Naive thymus-derived CD4-positive, alpha-beta T cell (primary cell): ENCODE data around the gene ELAVL4. TPM values are rescaled to one million over a fixed set of nuclear protein-coding genes. Genes with fewer than 3 reads are reported as not detected.

Source experiments
- ATAC-seq: fragments of 150-1000 bp; cut with Tn5 transposase; 2 replicates; pipeline ENCODE4 v1.10.0; 2021; ENCODE audit warnings: mild to moderate bottlenecking, moderate library complexity
- CTCF ChIA-PET: fragments of 350-600 bp; sonication (Branson Sonifier 250); formaldehyde crosslinking; loops from one replicate; lab custom pipeline; 2021; ENCODE audit warnings: antibody characterized with exemption; lab: Charles Lee
- POLR2A ChIA-PET: fragments of 350-600 bp; sonication (Branson Sonifier 250); formaldehyde crosslinking; loops from one replicate; lab custom pipeline; 2021; ENCODE audit warnings: antibody characterized with exemption, inconsistent platforms; lab: Charles Lee
- DNase-seq, 9 donors: peaks; one replicate each; pipeline versions ENCODE4 v3.0.0 to v3.0.0-alpha.2; 2020 to 2022; ENCODE audit warnings: mixed read lengths in 1 of 9
- H3K27ac ChIP-seq: one replicate; pipeline ENCODE4 v1.7.0; 2013; ENCODE audit warnings: mild to moderate bottlenecking, low read depth, low read length, moderate library complexity
- H3K27me3 ChIP-seq, 2 donors: one replicate each; pipeline ENCODE4 v1.7.0; 2013; ENCODE audit warnings: low read length in 2 of 2, mild to moderate bottlenecking in 2 of 2, moderate library complexity in 2 of 2; ENCODE audit not compliant: control insufficient read depth in 2 of 2, insufficient read depth in 2 of 2
- H3K36me3 ChIP-seq, 3 experiments: 1 replicate in 2 of 3; 2 replicates in 1 of 3; pipeline ENCODE4 v1.7.0; 2013; ENCODE audit warnings: low read length in 3 of 3, mild to moderate bottlenecking in 3 of 3, moderate library complexity in 1 of 3; ENCODE audit not compliant: insufficient read depth in 3 of 3, control insufficient read depth in 2 of 3
- H3K4me1 ChIP-seq, 2 donors: one replicate each; pipeline ENCODE4 v1.7.0; 2013; ENCODE audit warnings: low read length in 2 of 2, mild to moderate bottlenecking in 2 of 2, moderate library complexity in 1 of 2; ENCODE audit not compliant: control insufficient read depth in 2 of 2, insufficient read depth in 2 of 2
- H3K4me3 ChIP-seq: 2 replicates; pipeline ENCODE4 v1.7.0; 2013; ENCODE audit warnings: mild to moderate bottlenecking, low read length
- H3K9me3 ChIP-seq, 3 experiments: 1 replicate in 2 of 3; 2 replicates in 1 of 3; pipeline ENCODE4 v1.7.0; 2013; ENCODE audit warnings: low read length in 3 of 3; ENCODE audit not compliant: control insufficient read depth in 2 of 3
- H3K27ac Mint-ChIP-seq, 9 donors: one replicate each; pipeline ENCODE4 v1.8.0; 2020 to 2022; ENCODE audit warnings: mixed read lengths in 9 of 9, mild to moderate bottlenecking in 8 of 9, moderate library complexity in 5 of 9, inconsistent platforms in 2 of 9
- H3K27me3 Mint-ChIP-seq, 5 donors: one replicate each; pipeline ENCODE4 v1.8.0; 2021 to 2022; ENCODE audit warnings: mixed read lengths in 5 of 5, mild to moderate bottlenecking in 1 of 5
- H3K36me3 Mint-ChIP-seq, 5 donors: one replicate each; pipeline ENCODE4 v1.8.0; 2020 to 2022; ENCODE audit warnings: mixed read lengths in 5 of 5, mild to moderate bottlenecking in 3 of 5, inconsistent platforms in 1 of 5
- H3K4me1 Mint-ChIP-seq, 7 donors: one replicate each; pipeline ENCODE4 v1.8.0; 2020 to 2022; ENCODE audit warnings: mixed read lengths in 7 of 7, mild to moderate bottlenecking in 3 of 7, inconsistent platforms in 1 of 7
- H3K4me3 Mint-ChIP-seq, 10 donors: one replicate each; pipeline ENCODE4 v1.8.0; 2020 to 2022; ENCODE audit warnings: mild to moderate bottlenecking in 10 of 10, mixed read lengths in 10 of 10, moderate library complexity in 6 of 10, inconsistent platforms in 2 of 10
- H3K9me3 Mint-ChIP-seq, 11 donors: one replicate each; pipeline ENCODE4 v1.8.0; 2020 to 2022; ENCODE audit warnings: mixed read lengths in 11 of 11, mild to moderate bottlenecking in 4 of 11, inconsistent platforms in 1 of 11, moderate library complexity in 1 of 11
- intact Hi-C, 2 donors: fragments of 100-400 bp; cut with micrococcal nuclease; formaldehyde crosslinking; loops; one replicate each; pipeline ENCODE4 v1.15.1; 2023
- polyA plus RNA-seq, 2 donors: library from polyadenylated mRNA; unstranded; fragments of 300-500 nt; fragmentation: Illumina TruSeq; gene quantifications; one replicate each; pipeline ENCODE4 v1.2.3, GENCODE V29; 2021
- total RNA-seq, 6 experiments: library from RNA in 5 of 6; stranded (reverse) in 5 of 6; gene quantifications; 1 replicate in 5 of 6; 2 replicates in 1 of 6; pipeline ENCODE4 v1.2.3 and lab custom pipeline; 2021 to 2026

Gene ELAVL4
- total and polyA plus RNA-seq, 7 experiments from 2014 or later = 0.76 TPM; not detected in 6

DNA sequence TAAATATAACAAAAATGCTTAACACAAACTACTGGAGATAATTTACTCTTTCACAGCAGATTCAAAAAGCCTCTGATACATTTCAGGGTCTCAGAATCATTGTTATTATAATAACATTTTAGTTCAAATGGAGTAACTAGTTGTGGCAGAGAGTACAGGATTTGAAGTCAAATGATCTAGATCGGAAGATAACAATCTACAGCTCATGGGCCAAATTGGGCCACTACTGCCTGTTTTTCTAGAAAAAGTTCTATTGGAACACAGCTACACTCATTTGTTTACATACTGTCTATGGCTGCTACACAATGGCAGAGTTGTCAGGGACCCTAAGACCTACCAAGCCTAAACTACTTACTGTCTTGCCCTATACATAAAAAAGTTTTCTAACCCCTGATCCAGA is 63.6 kb downstream of the ELAVL4 start:
- intact Hi-C loops = no loop called here
- peaks cover 0 to 20% (median 10%) of the 10 kb centered on the region in 5 donors for H3K27me3 Mint-ChIP-seq
- H3K9me3 Mint-ChIP-seq = peaks cover 0 to 3% (median 0%) of the 10 kb centered on the region in 11 donors
- H3K9me3 ChIP-seq = no peaks in the 10 kb centered on the region
- H3K27ac ChIP-seq = no peak overlapping the region
- no peaks in the 10 kb centered on the region for H3K4me1 Mint-ChIP-seq
- H3K27ac Mint-ChIP-seq = no peak overlapping the region
- no peaks in the 10 kb centered on the region for H3K36me3 ChIP-seq
- H3K4me1 ChIP-seq = no peaks in the 10 kb centered on the region
- peaks cover 0 to 4% of the 10 kb centered on the region in 2 donors for H3K27me3 ChIP-seq
- DNase-seq (no peak), ATAC-seq (no peak)
- no peaks in the 10 kb centered on the region for H3K36me3 Mint-ChIP-seq
- no peak overlapping the region for H3K4me3 ChIP-seq
- ChIA-PET POLR2A (no interaction called here), CTCF (no interaction called here)
- H3K4me3 Mint-ChIP-seq = no peak overlapping the region

DNA sequence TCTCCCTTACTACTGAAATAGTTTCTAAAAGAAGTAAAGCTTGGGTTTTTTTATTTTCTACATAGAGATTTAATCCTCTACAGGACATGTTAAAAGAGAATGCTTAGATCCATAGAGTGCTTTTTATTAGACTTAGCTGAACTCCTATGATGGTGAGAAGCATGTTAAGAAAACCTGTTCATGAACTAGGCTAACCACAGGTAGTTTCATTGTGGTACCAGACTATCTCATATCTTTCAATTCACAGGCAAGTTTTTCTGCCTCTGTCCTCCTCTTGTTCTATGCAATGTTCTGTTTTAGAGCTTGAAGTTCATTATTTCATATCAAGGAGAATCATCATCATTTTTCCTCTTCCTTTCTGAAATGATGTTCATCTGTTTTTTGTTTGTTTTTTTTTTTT is 65.4 kb downstream of the ELAVL4 start:
- peaks cover 0 to 22% (median 10%) of the 10 kb centered on the region in 5 donors for H3K27me3 Mint-ChIP-seq
- ATAC-seq = no peak
- CTCF ChIA-PET = no interaction called here

DNA sequence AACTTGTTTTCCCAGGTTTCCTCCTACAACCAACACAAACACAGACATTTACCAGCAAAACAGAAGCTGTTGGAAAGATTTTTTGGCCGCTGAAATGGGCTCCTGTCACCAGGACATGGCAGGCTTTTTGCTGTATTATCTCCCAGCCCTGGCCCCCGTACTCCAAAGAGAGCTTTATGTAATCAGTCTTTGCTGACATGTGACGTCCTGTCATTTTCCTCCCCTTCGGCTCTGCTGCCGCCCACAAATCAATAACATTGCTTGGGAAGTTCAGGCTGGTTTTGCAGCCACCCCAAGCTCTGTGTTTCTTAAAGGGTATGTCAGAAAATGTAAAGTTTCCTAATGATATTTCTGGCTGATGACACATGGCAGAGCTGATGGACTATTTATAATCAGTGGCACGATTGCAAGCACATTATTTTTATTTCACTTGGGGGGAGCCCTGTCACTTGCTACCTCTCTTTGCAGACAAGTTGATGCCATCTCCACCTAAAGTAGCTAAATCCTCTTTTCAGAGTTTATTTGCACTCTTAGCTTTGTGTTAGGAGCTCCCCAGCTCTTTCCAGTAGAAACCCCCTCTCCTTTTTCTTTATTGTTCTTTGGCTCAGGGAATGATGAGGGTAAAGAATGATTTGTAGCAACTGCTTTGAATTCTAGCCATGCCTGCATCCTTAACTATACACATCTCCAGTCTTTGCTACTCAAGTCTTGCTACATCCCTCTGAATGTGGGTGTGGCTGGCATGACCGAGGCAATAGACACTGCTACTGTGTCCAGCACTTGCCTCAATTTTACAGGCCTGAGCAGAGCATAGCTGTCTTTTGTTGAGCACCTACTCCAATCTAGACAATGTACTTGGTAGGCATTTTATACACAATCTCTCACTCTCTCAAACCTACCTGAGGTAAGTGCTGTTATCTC is 67.3 kb downstream of the ELAVL4 start:
- Histone ChIP-seq H3K27ac (no peak overlapping the region), H3K9me3 (no peaks in the 10 kb centered on the region), H3K4me1 (no peaks in the 10 kb centered on the region), H3K27me3 (peaks cover 0 to 4% of the 10 kb centered on the region in 2 donors), H3K4me3 (no peak overlapping the region), H3K36me3 (no peaks in the 10 kb centered on the region)
- intact Hi-C loops = no loop called here
- ChIA-PET CTCF (no interaction called here), POLR2A (no interaction called here)
- DNase-seq (no peak), ATAC-seq (no peak)
- H3K4me1 Mint-ChIP-seq = no peaks in the 10 kb centered on the region
- H3K4me3 Mint-ChIP-seq = no peak overlapping the region
- H3K36me3 Mint-ChIP-seq = no peaks in the 10 kb centered on the region
- H3K9me3 Mint-ChIP-seq = peaks cover 0 to 1% (median 0%) of the 10 kb centered on the region in 11 donors
- H3K27me3 Mint-ChIP-seq = peaks cover 0 to 20% (median 12%) of the 10 kb centered on the region in 5 donors
- H3K27ac Mint-ChIP-seq = no peak overlapping the region

More for the DNA sequence above, 65.4 kb downstream of the ELAVL4 start:
- Histone ChIP-seq H3K9me3 (no peaks in the 10 kb centered on the region), H3K36me3 (no peaks in the 10 kb centered on the region), H3K4me3 (no peak overlapping the region), H3K27ac (no peak overlapping the region), H3K27me3 (peaks cover 0 to 4% of the 10 kb centered on the region in 2 donors), H3K4me1 (no peaks in the 10 kb centered on the region)
- POLR2A ChIA-PET = no interaction called here
- Mint-ChIP-seq H3K9me3 (peaks cover 0 to 3% (median 0%) of the 10 kb centered on the region in 11 donors), H3K27ac (no peak overlapping the region), H3K4me3 (no peak overlapping the region), H3K36me3 (no peaks in the 10 kb centered on the region), H3K4me1 (no peaks in the 10 kb centered on the region)
- intact Hi-C loops = no loop called here
- DNase-seq = no peak

DNA sequence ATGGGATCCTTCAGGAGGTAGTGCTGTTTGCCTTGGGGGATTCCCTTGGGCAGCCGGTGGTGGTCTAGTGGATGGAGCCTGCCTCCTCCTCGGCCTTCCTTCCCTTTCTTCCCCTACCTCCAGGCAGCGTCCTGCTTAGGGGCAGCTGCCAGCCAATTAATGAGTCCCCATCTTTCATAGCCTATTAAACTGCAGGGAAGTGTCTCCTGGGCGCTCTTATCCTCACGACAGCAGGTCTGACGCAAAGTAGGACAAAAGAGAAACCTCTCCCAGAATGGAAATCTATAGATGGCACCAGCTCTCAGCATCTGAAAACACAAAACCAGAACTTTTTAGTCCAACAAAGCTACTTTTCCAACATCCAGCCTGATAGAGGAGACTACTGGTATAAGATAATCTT is 69.3 kb downstream of the ELAVL4 start:
- Histone ChIP-seq H3K9me3 (no peaks in the 10 kb centered on the region), H3K4me3 (no peak overlapping the region), H3K27ac (no peak overlapping the region), H3K36me3 (no peaks in the 10 kb centered on the region), H3K27me3 (peaks cover 0 to 4% of the 10 kb centered on the region in 2 donors), H3K4me1 (no peaks in the 10 kb centered on the region)
- Mint-ChIP-seq H3K4me1 (no peaks in the 10 kb centered on the region), H3K36me3 (no peaks in the 10 kb centered on the region), H3K27me3 (peaks cover 0 to 27% (median 7%) of the 10 kb centered on the region in 5 donors), H3K9me3 (peaks cover 0 to 1% (median 0%) of the 10 kb centered on the region in 11 donors), H3K4me3 (no peak overlapping the region), H3K27ac (no peak overlapping the region)
- intact Hi-C loops = no loop called here
- CTCF ChIA-PET = no interaction called here
- POLR2A ChIA-PET = no interaction called here
- ATAC-seq = no peak
- DNase-seq = no peak

DNA sequence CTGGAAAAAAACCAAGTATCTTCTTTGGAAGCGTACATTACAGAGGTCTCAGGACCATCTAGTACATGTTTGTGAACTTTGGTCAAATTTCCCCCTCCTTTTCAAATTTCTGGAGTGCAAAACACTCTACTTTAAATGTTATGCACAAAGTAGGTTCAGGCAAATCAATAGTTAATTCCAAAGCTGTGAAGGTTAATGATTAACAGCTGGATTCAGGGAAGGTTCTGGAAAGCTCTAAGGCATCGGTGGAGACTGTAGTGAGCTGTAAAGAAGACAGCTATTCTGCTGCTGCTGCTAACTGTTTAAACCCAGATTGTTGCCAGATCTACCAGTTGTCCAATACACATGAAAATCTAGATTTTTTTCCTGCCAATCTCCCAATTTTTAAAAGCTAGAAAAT is 70.9 kb downstream of the ELAVL4 start:
- H3K4me1 Mint-ChIP-seq = no peaks in the 10 kb centered on the region
- CTCF ChIA-PET = no interaction called here
- H3K27ac ChIP-seq = no peak overlapping the region
- POLR2A ChIA-PET = no interaction called here
- H3K4me3 Mint-ChIP-seq = no peak overlapping the region
- H3K27me3 Mint-ChIP-seq = peaks cover 5 to 40% (median 9%) of the 10 kb centered on the region in 5 donors
- no peak overlapping the region for H3K27ac Mint-ChIP-seq
- no peaks in the 10 kb centered on the region for H3K36me3 Mint-ChIP-seq
- no peaks in the 10 kb centered on the region for H3K4me1 ChIP-seq
- no peak overlapping the region for H3K4me3 ChIP-seq
- no peak for DNase-seq
- H3K27me3 ChIP-seq = peaks cover 0 to 4% of the 10 kb centered on the region in 2 donors
- no peaks in the 10 kb centered on the region for H3K36me3 ChIP-seq
- no peaks in the 10 kb centered on the region for H3K9me3 ChIP-seq
- ATAC-seq = no peak
- peaks cover 0 to 1% (median 0%) of the 10 kb centered on the region in 11 donors for H3K9me3 Mint-ChIP-seq
- intact Hi-C loops = no loop called here

DNA sequence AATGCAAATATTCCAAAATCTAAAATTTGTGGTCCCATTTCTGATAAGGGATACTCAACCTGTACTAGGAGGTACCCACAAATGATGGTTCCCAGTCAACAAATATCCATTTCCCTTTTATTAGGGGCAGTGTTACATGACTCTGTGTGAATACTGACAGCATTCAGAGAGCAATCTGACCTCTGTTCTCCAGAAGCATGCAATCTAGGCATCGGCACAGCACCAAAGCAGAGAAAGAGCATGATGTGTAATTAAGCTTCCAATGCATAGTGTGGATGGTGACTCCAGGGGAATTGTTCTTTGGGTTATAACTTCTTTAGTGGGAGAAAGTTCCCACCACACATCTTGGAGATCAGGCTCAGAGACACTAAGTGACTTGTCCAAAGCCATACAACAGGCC is 71.6 kb downstream of the ELAVL4 start:
- POLR2A ChIA-PET = no interaction called here
- Histone ChIP-seq H3K4me1 (no peaks in the 10 kb centered on the region), H3K9me3 (no peaks in the 10 kb centered on the region), H3K27me3 (peaks cover 0 to 2% of the 10 kb centered on the region in 2 donors), H3K4me3 (no peak overlapping the region), H3K27ac (no peak overlapping the region), H3K36me3 (no peaks in the 10 kb centered on the region)
- CTCF ChIA-PET = no interaction called here
- no peaks in the 10 kb centered on the region for H3K4me1 Mint-ChIP-seq
- no peak for DNase-seq
- no peaks in the 10 kb centered on the region for H3K36me3 Mint-ChIP-seq
- H3K27me3 Mint-ChIP-seq = peaks cover 5 to 40% (median 9%) of the 10 kb centered on the region in 5 donors
- ATAC-seq = no peak
- intact Hi-C loops = no loop called here
- H3K9me3 Mint-ChIP-seq = peaks cover 0 to 1% (median 0%) of the 10 kb centered on the region in 11 donors
- H3K27ac Mint-ChIP-seq = no peak overlapping the region
- no peak overlapping the region for H3K4me3 Mint-ChIP-seq
